NCI-H1694 treated with DMSO at 0.1 percent for 48 hours (cell line): ENCODE measurements around the gene STOML2.

Experiments
- DNase-seq: peaks from one replicate; lab custom pipeline; 2025; lab: John Stamatoyannopoulos, UW

STOML2 gene

DNA sequence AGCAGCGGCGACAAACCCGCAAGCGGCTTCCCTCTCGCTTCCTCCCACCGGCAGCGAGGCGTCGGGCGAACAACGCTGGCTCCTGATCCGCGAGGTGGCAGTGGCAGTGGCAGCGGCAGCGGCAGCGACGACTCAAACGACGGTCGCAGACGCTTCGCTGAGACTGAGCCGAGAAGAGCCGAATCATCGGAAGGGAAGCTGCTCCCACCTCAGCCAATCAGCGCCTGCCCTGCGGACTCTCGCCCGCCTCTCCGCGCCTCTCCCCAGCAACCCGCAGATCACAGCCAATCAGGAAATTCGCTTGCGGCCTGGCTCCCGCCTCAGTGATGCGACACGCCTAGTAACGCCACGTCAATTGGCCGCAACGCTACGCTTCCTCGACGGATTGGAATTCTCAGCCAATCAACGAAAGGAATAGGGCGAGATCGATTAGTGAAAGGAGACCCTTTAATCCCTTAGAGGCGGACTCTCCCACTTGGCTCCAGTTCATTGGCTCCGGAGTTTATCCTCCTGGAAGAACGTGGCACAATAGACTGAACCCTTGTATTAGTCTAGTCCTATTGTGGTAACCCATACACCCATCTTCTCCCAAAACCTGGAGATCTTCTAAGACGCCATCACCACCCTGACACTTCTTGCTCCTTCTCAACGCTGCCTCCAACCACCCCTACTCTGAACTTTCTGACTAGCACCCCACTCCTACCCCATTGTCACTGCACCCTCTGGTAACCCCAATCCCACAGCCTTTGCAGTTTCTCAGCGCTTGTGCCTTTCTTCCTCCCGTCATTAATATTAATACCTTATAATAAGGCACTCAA lies 30.3 kb downstream of the STOML2 start, which contains the start of gene VCP:
Gene VCP, minus strand, starts transcription at position 165 of the 818 bp plus-strand sequence. CDS start 272 bp downstream, outside the sequence.
- DNase-seq = peak; percentile 99

DNA sequence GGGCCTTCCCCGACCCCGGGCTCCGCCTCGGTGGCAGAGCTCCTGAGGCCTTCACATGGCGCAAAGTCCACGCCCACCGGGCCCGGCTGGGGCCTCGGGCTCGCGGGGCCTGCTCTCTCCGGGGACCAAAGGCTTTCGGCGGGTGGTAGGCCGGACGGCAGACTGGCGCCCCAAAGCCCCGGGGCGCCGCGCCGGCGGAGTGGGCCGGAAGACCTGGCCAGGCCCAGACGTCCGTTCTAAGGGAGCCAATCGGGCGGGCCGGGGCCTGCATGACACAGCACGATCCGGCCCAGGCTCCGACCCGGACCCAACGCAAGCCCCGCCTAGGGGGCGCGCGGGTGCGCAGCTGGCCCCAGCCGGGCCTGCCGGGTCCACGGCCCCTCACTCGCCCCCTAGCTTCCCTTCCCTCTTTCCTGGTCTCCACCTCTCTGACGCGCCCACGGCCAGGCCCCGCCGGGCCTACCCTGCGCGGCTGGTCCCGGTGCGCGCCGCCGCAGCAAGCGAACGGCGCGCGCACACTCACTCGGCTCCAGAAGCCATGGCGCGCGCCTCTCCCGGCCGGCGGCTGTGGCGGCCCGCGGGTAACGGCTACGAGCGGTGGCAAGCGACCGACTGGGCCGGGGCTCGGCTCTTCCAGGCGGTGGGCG lies 31.0 kb downstream of the STOML2 start:
- peak; percentile 58 for DNase-seq

DNA sequence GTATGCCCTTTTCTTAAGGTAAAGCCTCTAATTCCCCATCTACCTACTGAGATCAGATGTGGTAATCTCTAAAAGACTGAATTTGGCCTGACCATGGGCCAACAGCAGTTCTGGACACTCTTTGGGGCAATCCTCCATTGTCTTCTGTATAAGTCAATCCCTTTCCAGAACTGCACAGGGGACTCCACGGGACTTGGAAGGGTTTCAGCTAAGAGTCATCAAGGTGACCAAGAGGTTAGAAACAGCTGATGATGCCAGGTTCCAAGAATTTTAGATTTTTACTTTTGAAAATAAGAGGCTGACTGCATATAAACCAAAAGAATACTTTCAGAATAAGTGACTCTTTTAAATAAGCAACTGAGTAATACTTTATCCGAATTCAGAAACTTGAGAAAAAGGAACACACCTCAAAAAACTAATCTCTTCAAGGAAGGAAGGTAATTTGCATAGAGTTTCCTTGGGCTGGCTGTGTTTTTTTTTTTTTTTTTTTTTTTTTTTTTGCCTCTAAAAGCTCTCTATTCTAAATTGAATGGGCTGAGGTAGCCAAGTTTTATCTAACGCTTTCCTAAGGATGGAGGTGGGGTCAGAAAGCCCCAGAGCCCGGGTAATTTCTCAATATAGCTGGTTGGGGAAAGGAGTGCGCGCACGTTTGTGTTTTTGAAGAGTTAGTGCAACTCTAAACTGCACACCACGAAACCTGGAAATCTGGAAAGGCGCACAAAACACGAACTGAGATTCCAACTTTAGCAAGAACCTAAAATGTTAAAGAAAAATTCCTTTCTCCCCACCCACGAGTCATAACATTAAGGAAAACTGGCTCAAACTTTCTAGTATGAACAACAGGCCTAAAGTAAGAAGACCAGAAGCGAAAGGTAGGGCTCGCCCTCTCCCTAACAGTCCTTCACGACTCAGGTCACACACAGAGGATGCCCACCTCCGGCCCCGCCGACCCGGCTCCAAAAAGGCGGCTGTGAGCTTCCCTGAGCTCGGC lies 31.8 kb downstream of the STOML2 start:
- no peak for DNase-seq

DNA sequence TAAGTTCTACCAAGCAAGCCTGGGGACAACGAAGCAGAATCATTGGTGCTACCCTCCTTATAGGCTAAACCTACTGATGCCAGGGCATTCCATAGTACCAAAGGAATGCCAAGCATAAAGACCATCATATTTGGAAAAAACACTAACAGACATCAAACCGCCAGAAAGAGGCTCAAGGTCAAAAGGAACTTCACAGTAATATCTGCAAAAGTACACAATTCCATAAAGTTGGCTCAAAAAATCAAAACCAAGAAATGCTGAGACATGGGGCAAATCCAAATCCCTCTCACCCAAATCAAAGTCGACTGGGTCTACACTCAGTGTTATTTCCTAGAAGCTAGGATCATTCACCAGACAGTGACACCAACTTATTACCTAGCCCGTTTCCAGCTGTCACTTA lies 33.9 kb downstream of the STOML2 start:
- DNase-seq = no peak

DNA sequence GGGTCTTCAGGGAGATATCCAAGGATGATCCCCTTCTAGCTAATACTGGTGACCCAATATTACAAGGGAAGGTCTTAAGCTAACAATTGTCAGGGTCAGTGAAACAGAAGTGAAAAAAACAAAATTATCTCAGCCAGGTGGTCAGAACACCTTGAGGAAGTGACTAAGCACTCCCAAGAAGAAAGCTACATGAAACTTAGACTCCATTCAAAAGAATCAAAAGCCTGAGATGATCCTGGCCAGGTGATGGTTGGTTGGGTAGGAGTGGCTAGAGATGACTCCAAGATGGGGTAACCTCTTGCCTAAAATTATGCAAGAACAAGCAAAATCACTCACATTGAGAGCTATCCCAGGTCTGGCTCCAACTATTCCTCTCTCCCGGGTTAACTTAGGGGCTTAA lies 35.9 kb downstream of the STOML2 start:
- no peak for DNase-seq

DNA sequence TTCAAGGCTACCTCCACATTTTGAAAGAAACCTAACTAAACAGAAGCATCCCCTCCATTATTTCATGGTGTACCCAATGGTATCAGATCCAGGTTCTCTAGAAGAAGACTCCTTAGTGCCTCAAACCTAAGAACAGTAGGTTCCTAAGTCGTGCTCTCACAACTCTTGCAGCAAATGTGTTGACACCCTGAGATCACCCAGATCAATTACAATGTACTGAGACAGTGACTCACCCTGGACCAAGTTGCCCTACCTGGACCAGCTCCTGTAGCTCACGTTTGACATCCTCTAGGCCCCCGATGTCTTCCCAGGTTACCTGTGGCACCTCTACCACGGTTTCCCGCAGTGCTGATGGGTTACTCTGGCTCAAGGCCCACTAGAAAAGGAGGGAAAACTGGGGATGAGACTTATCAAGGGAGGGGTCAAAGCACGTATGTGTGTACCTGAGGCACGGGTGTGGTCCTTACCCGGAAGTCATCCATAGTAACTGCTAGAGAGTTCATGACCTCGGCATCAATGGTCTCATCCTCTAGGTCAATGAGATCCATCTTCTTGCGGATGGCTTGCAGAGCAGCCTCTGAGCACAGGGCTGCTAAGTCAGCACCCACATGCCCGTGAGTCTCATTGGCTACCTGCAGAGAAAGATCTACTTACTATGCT lies 42.3 kb downstream of the STOML2 start:
- DNase-seq = no peak

DNA sequence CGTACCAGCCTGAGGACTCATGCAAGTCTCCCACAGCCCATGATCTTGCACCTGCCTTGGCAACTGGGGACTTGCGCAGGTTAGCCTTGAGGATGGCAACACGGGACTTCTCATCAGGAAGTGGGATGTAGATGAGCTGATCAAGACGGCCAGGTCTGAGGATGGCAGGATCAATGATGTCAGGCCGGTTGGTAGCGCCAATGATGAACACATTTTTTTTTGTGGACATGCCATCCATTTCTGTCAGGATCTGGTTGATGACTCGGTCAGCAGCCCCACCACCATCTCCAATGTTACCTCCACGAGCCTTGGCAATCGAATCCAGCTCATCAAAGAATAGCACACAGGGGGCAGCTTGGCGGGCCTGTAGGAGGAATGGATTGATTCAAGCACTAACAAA lies 43.5 kb downstream of the STOML2 start:
- no peak for DNase-seq

DNA sequence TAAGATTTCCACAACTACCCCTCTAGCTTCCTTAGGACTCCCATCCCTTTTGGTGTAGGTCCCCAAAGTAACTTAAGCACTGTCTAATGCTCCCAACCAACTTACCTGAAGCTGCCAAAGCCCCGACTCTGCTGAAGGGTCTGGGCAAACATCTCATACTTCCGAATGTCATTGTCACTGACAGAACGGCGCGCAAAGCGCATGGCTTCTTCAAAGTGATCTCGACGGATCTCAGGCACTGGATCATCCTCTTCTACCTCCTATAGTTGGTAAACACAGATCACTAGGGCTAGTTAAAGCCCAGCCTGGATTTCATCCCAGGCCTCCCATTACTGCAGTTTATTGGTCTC lies 45.7 kb downstream of the STOML2 start:
- no peak for DNase-seq

DNA sequence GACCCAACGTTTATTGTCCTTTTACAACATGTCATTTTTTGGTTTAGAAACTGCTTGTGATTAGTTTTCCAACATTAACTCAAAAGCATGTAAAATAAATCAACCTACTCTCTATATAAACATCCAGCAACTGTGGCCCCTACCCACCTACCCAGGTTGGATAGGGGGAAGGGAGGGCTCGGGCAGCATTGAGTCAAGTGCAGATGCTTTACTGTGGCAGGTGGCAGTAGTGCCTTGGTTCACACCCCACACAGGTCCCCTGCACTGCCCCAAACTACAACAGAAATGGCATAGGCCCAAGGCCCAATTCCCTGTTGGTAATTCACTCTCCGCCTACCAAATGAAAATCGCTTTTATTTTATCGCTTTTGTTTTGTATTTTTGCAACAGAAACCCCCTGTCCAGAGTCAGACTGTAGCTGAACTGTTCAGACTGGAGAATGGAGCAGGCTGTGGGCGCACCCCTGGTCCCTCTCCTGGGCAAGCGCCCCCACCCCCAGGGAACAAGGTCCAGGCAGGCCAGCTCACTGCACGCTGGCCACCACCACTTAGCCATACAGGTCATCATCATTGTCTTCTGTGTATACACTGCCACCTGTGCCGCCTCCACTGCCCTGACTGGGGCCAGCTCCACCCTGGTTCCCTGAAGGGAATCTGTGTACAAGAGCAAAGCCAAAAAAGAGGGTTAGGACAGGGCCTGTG lies 46.2 kb downstream of the STOML2 start:
- DNase-seq = no peak

DNA sequence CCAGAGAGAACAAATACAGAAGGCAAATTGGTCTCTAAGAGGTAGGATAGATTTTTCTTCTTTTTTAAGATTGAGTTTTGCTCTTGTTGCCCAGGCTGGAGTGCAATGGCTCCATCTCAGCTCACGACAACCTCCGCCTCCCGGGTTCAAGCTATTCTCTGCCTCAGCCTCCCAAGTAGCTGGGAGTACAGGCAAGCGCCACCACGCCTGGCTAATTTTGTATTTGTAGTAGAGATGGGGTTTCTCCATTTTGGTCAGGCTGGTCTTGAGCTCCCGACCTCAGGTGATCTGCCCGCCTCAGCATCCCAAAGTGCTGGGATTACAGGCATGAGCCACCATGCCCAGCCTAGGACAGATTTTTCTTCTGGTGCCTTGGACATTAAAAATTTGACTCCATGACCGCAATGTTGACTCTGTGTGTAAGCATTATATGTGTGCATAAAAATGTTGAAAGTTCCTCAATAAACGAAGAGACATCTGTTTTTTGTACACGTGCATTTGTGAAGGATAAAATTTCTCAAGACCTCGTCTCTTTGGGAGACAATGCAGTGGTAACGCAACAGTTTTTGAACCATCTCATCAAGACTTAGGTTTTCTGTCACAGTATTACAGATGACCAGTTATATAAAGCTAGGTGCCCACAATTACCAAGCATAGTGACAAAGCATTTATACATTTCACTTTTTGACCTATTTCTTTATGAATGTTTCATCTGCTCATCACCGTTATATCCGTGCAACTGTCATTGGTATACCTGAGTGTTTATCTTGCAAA lies 47.9 kb downstream of the STOML2 start:
- DNase-seq = no peak

DNA sequence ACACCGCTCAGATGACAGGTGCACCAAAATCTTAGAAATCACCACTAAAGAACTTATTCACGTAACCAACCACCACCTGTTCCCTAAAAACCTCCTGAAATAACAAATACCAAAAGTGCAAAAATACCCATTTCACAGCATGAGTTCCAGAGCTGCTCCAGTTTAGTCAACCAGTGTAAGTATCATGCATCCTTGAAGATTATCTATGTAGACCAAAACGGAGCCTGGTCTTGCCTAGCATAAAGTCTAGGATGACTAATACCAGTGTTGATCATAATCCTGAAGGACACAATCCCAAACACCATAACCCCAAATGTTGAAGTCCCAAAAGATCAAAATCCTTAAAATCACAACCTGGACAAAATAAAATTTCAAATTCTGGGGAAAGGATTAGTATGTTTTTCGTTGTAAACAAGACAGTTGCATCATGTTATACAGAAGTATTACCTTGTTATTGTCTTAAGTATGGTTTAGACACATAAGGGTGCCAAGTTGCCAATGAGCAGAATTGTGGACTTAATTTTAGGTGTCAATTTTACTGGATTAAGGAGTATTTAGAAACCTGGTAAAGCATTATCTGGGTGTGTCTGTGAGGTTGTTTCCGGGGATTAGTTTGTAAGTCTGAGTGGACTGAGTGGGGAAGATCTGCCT lies 48.6 kb downstream of the STOML2 start:
- DNase-seq = no peak

DNA sequence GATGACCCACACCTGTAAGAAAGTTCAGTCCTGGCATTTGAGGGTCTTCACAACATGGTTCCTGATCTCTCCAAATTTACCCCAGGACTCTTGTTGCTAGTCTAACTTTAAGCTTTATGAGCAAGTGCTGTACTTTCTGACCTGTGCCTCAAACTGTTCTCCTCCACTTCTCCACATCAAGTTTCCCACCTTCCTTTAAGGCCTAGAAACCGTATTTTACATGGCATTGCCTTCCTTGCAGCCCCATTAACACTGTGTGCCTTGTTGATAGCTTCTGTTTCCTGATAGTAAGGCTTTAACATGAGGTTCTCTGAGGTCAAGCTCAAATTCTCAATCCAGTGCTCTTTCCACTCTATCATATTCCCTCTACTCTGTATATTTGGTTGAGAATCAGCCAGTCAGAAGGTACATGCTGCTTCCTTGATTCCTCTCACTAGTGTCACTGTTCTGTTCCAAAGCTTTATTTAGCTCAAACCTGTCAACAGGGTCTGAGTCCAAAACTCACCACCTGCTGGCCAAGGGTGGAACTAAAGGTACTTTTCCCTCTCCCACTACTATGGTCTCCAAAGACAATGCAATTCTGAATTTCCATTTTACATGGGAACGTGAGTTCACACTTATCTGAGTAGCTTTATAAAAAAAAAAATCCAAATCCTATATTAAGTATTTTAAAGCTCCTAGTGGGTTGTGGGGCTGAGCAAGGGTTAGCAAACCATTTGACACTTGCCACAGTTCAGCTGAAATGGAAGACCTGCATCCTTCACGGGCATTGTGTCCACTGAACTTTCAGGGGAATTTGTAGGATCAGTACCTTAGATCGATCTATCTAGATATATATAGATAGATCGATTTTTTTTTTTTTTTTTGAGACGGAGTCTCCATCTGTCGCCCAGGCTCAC lies 51.6 kb downstream of the STOML2 start:
- DNase-seq = peak; percentile 45
